Activated CD8-positive, alpha-beta memory T cell treated with anti-CD3 and anti-CD28 coated beads, Interleukin-2, amount 50 U/mL, for 1 hour (primary cell): ENCODE data around the gene CD276.
A peak's percentile ranks its signal among the peaks of the same experiment; 100 is the strongest.
"Not testable (repeated sequence)": the region's sequence is repeated elsewhere in the genome, so short reads cannot be mapped to it uniquely, and the experiment has no call there.

Source experiments
- DNase-seq: peaks from one replicate; pipeline ENCODE4 v3.0.0-alpha.2; 2020; ENCODE audit errors: extremely low read depth

CD276 gene

DNA sequence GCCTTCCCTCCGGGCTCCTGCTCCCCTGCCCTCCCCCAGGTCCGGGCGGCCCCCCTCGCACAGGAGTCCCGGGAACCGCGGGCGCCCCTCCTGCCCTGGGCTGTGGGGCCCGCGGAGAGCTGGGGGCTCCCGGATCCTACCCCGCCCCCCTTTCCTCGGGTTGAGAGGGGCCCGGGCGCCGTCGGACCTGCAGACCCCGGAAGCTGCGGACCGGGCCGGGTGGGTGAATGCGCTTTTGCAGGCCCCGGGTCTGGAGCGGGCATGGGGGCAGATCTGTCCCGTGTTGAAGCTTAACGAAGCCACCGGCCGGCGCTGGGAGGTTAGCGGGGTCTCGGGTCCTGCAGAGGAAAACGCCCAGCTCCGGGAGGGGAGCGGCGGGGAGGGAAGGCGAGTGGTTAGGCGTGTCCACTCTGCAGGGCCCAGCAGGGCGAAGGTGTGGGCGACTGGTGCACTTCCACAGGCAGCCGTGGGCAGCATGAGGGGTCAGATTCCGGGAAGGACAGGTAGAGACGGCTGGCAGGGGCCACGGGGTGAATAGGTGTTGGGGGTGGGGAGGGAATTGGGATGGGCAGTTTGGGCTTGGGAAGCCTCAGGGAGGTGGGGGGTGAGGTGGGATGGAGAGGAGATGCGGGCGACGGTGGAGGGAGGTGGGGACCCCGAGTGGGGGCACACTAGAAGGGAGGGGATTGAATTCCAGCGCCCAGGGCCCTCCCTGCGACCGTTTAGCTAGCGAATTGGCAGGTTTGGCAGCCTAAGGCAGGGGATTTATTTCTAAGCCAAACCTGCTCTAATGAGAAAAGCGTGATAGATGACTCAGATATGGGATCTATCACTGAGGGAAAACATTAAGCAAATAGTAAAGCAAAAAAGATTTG lies 635 bp downstream of the CD276 start:
- no peak for DNase-seq

GRCh38 chr15:73685981-73686380 lies 1.8 kb downstream of the CD276 start:
- DNase-seq, result no peak

DNA sequence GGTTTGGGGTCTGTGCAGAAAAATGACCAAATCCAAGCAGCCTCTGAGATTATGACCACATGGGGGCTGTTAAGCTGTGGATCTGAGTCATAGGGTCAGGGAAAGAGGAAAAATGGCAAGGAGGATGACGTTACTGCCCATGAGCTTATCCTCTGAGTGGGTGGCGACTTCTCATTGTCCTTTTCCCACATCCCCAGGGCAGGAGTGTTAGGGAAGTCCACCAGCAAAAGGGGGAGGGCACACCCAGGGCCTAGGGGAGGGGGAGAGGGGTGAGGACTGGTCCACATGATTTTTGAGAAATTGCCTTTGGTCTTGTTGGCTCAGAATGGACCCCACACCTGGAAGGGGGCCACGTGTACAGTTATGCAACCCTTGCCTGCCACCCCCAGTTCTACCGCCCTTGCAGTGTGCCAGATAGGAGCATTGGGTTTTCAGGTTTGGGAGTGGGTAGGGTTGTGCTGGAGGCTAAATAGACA lies 2.6 kb downstream of the CD276 start:
- DNase-seq, result no peak

GRCh38 chr15:73687351-73687750 lies 3.2 kb downstream of the CD276 start:
- no peak for DNase-seq

DNA sequence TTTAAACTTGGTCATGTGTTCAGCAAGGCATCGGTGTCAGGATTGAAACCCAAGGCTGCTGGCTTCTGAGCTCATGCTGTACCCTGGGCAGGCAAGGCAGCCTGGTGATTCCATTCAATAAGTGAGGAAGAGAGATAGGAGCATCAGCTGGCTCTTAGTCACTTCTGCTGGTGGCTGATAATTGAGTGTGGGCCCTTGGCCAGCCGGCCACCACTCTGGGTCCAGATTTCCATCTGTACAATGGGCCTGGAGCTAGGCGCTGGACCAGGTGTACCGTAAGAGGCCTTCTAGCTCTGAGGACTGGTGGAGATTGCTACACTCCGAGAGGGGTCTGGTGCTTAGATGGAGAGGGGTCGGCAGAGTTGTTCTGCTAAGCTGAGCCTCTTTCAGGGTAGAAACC lies 4.3 kb downstream of the CD276 start:
- DNase-seq, result no peak

DNA sequence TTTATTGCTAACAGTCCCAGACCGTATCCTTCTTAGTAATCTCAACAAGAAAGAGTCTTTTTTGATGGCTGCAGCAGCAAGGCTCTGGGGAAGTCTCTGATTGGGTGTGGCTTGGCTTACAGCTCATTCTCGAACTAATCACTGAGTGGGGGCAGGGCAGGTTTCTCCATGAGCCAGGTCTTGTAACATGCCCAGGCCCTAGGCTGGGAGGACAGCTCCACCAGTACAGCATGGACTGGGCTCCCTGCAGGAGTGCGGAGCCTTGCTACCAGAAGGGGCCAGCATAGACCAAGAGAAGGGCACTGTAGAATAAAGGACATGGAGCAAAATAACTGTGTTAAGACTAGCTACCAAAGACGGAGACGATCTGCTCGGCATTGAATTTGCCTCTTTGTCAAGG lies 7.2 kb downstream of the CD276 start:
- no peak for DNase-seq

DNA sequence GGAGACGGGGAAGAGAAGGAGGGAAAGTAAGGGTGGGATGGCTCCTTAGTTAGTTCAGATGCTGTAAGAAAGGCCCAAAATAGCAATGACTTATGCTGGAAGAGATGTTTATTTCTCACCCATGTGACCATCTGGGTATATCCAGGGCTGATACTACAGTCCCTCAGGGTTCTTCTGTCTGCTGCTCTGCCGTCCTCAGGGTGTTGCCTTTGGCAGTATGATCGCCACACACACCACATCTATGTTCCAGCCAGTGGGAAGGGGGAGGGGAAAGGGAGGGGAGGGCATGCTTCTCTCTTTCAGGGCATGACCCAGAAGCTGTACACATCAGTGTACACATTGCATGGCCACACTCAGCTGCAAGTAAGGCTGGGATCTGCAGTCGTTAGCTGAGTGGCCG lies 10.2 kb downstream of the CD276 start:
- no peak for DNase-seq

- no peak for DNase-seq
Observed at GRCh38 chr15:73695773-73696640, 11.8 kb downstream of the CD276 start.

DNA sequence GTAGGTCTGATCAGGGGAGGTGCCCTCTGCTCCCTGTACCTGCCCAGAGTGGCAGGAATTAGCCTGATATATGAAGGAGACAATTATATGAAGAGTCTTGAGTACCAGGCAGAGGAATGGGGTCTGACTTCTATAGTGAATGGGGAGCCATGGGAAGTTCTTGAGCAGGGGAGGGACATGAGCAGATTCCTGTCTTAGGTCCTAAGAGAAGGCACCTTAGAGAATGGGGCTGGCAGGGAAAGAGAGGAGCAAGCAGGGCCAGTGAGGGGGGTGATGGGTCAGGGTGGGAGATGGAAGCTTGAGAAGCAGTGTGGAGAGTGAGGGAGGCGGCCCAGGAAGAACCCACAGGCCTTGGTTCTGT lies 12.4 kb downstream of the CD276 start:
- no peak for DNase-seq

DNA sequence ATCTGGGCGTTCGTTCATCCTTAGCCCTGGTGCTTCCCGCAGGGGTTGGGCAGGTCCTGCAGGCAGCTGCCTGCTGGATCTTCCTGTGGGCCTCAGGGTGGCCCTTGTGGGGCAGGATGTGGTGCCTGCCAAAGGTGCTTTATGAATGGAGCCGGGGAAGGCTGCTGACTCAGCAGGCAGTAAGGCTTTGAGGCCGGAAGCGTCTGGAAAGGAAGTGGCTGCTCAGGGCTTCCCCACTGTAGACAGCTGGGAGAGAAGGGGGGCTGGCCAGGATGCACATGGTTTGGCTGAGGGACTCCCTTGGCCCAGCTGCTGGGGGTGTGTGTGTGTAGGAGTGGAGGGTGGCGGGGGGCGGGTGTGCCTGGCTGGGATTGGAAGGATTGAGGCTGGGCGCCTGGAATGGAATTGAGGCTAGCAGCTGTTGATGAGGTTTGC lies 12.9 kb downstream of the CD276 start:
- DNase-seq, result peak; percentile 33

DNA sequence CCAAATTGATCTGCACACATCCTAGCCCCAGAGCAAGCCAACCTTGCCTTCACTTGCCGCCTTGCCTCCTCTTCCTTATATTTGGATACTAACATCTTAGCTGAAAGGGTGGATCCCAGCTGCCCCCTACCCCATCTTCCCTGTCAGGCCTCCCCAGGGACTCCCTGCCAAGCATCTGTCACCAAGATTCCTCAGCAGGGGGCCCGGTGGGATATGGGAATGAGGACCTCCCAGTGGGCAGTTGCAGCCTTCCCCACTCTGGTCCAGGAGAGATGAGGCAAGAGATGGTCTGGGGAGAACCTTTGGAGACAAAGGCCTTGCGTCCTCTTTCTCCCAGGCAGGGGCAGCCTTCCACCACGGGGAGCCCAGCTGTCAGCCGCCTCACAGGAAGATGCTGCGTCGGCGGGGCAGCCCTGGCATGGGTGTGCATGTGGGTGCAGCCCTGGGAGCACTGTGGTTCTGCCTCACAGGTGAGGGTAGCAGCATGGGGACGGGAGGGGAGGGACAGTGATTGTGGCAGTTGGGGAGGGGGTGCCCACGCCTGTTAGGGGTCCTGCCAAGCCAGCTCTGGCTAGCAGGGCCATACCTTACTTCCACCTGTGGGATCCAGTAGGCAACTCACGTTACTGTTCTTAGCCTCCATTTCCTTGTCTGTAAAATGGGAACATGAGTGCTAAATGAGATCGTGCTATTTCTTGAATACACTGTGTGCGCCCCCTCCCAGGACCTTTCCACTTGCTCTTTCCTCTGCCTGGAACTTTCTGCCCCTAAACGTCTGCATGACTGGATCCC lies 15.3 kb downstream of the CD276 start:
- no peak for DNase-seq

- DNase-seq, result peak; percentile 47
Observed at GRCh38 chr15:73700041-73700842, 16.1 kb downstream of the CD276 start.

- not testable (repeated sequence) for DNase-seq
Observed at GRCh38 chr15:73702311-73703239, 18.4 kb downstream of the CD276 start.

- DNase-seq, result not testable (repeated sequence)
Observed at GRCh38 chr15:73703601-73704000, 19.4 kb downstream of the CD276 start.

GRCh38 chr15:73704142-73704868 lies 20.1 kb downstream of the CD276 start:
- DNase-seq, result not testable (repeated sequence)

GRCh38 chr15:73704869-73705645 lies 20.9 kb downstream of the CD276 start:
- DNase-seq, result no peak

DNA sequence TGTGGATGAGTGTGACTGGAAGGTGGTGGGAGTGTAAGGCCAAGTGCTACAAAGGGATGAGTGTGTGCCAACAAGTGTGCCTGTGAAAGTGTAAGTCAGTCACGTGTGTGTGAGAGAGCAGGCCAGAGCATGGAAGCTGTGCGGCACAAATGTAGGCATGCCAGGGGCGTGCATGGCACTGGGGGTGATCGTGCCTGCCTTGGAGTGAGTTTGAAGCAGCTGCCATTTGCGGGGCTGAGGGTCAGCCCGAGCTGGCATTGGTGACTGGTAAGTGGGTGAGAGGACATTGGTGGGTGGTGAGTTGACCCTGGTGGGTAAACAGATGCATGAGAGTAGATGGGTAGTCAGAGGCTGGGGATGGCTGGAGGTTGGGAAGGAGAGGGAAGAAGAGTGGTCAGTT lies 24.5 kb downstream of the CD276 start:
- no peak for DNase-seq

- no peak for DNase-seq
Observed at GRCh38 chr15:73709241-73709640, 25.1 kb downstream of the CD276 start.
